ENCODE data around the gene ATF6. TPM values are rescaled to one million over a fixed set of nuclear protein-coding genes. Genes with fewer than 3 reads are reported as not detected.

Gene ATF6
- total RNA-seq, 2 donors from 2014 or later: 17.5 to 24.9 TPM

- H3K4me1 Mint-ChIP-seq: no peaks in the 10 kb centered on the region
- no peak for ATAC-seq (replicated peaks)
These were observed 221.8 kb downstream of the ATF6 start for GRCh38 chr1:161987872-161988271.

GRCh38 chr1:161988413-161988812, 222.3 kb downstream of the ATF6 start:
- no peak overlapping the region for H3K4me3 Mint-ChIP-seq
- H3K27ac Mint-ChIP-seq: no peak overlapping the region
- no peaks in the 10 kb centered on the region for H3K36me3 Mint-ChIP-seq (ENCODE audit: low read depth)
- no peaks in the 10 kb centered on the region for H3K4me1 Mint-ChIP-seq
- H3K9me3 Mint-ChIP-seq: peaks cover 5% of the 10 kb centered on the region
- ATAC-seq (replicated peaks): no peak
- peaks cover 10% of the 10 kb centered on the region for H3K27me3 Mint-ChIP-seq

More at GRCh38 chr1:161987872-161988271, 221.8 kb downstream of the ATF6 start:
- H3K36me3 Mint-ChIP-seq (ENCODE audit: low read depth): no peaks in the 10 kb centered on the region
- H3K9me3 Mint-ChIP-seq: peaks cover 5% of the 10 kb centered on the region
- H3K27me3 Mint-ChIP-seq: peaks cover 10% of the 10 kb centered on the region
- H3K27ac Mint-ChIP-seq: no peak overlapping the region
- H3K4me3 Mint-ChIP-seq: no peak overlapping the region

- no peak overlapping the region for H3K4me3 Mint-ChIP-seq
- no peaks in the 10 kb centered on the region for H3K4me1 Mint-ChIP-seq
- H3K27me3 Mint-ChIP-seq: peaks cover 10% of the 10 kb centered on the region
- ATAC-seq (replicated peaks): no peak
- H3K27ac Mint-ChIP-seq: no peak overlapping the region
- H3K9me3 Mint-ChIP-seq: peaks cover 5% of the 10 kb centered on the region
- H3K36me3 Mint-ChIP-seq (ENCODE audit: low read depth): no peaks in the 10 kb centered on the region
These were observed 223.0 kb downstream of the ATF6 start for GRCh38 chr1:161989108-161989507.

- Mint-ChIP-seq H3K4me1 (no peaks in the 10 kb centered on the region), H3K9me3 (peaks cover 5% of the 10 kb centered on the region), H3K27ac (no peak overlapping the region), H3K36me3 (ENCODE audit: low read depth) (no peaks in the 10 kb centered on the region), H3K4me3 (no peak overlapping the region), H3K27me3 (peaks cover 10% of the 10 kb centered on the region)
- no peak for ATAC-seq (replicated peaks)
These were observed 223.7 kb downstream of the ATF6 start for GRCh38 chr1:161989786-161990185.

- Mint-ChIP-seq H3K4me3 (no peak overlapping the region), H3K27ac (no peak overlapping the region), H3K36me3 (ENCODE audit: low read depth) (no peaks in the 10 kb centered on the region), H3K4me1 (no peaks in the 10 kb centered on the region), H3K9me3 (no peaks in the 10 kb centered on the region), H3K27me3 (peaks cover 6% of the 10 kb centered on the region)
- no peak for ATAC-seq (replicated peaks)
These were observed 227.5 kb downstream of the ATF6 start for GRCh38 chr1:161993576-161993975.

GRCh38 chr1:161994175-161994668, 228.1 kb downstream of the ATF6 start:
- no peak overlapping the region for H3K27ac Mint-ChIP-seq
- ATAC-seq (replicated peaks): no peak
- no peaks in the 10 kb centered on the region for H3K9me3 Mint-ChIP-seq

GRCh38 chr1:161997152-161997551, 231.0 kb downstream of the ATF6 start:
- Mint-ChIP-seq H3K27ac (no peak overlapping the region), H3K4me3 (no peak overlapping the region), H3K36me3 (ENCODE audit: low read depth) (no peaks in the 10 kb centered on the region), H3K9me3 (no peaks in the 10 kb centered on the region), H3K4me1 (no peaks in the 10 kb centered on the region), H3K27me3 (no peaks in the 10 kb centered on the region)
- no peak for ATAC-seq (replicated peaks)

More at GRCh38 chr1:161994175-161994668, 228.1 kb downstream of the ATF6 start:
- Mint-ChIP-seq H3K36me3 (ENCODE audit: low read depth) (no peaks in the 10 kb centered on the region), H3K4me3 (no peak overlapping the region), H3K27me3 (peaks cover 2% of the 10 kb centered on the region), H3K4me1 (no peaks in the 10 kb centered on the region)

- no peak overlapping the region for H3K4me3 Mint-ChIP-seq
- ATAC-seq (replicated peaks): no peak
- H3K27ac Mint-ChIP-seq: no peak overlapping the region
These were observed 232.7 kb downstream of the ATF6 start for GRCh38 chr1:161998811-161999210.

GRCh38 chr1:161999301-162000052, 233.4 kb downstream of the ATF6 start:
- no peak for ATAC-seq (replicated peaks)
- no peaks in the 10 kb centered on the region for H3K9me3 Mint-ChIP-seq
- no peak overlapping the region for H3K4me3 Mint-ChIP-seq
- no peaks in the 10 kb centered on the region for H3K4me1 Mint-ChIP-seq
- no peaks in the 10 kb centered on the region for H3K36me3 Mint-ChIP-seq (ENCODE audit: low read depth)
- peaks cover 4% of the 10 kb centered on the region for H3K27me3 Mint-ChIP-seq
- no peak overlapping the region for H3K27ac Mint-ChIP-seq

More at GRCh38 chr1:161998811-161999210, 232.7 kb downstream of the ATF6 start:
- Mint-ChIP-seq H3K4me1 (no peaks in the 10 kb centered on the region), H3K27me3 (peaks cover 4% of the 10 kb centered on the region), H3K9me3 (no peaks in the 10 kb centered on the region), H3K36me3 (ENCODE audit: low read depth) (no peaks in the 10 kb centered on the region)

GRCh38 chr1:162000053-162000420, 233.9 kb downstream of the ATF6 start:
- H3K27ac Mint-ChIP-seq: no peak overlapping the region
- no peak for ATAC-seq (replicated peaks)
- H3K27me3 Mint-ChIP-seq: peaks cover 4% of the 10 kb centered on the region

GRCh38 chr1:162003061-162003829, 237.1 kb downstream of the ATF6 start:
- ATAC-seq (replicated peaks): no peak
- H3K4me3 Mint-ChIP-seq: no peak overlapping the region
- no peaks in the 10 kb centered on the region for H3K36me3 Mint-ChIP-seq (ENCODE audit: low read depth)
- H3K27me3 Mint-ChIP-seq: peaks cover 10% of the 10 kb centered on the region
- no peak overlapping the region for H3K27ac Mint-ChIP-seq
- H3K9me3 Mint-ChIP-seq: no peaks in the 10 kb centered on the region
- H3K4me1 Mint-ChIP-seq: no peaks in the 10 kb centered on the region

More at GRCh38 chr1:162000053-162000420, 233.9 kb downstream of the ATF6 start:
- Mint-ChIP-seq H3K4me1 (no peaks in the 10 kb centered on the region), H3K4me3 (no peak overlapping the region), H3K36me3 (ENCODE audit: low read depth) (no peaks in the 10 kb centered on the region), H3K9me3 (no peaks in the 10 kb centered on the region)

- Mint-ChIP-seq H3K27me3 (peaks cover 10% of the 10 kb centered on the region), H3K4me1 (no peaks in the 10 kb centered on the region), H3K36me3 (ENCODE audit: low read depth) (no peaks in the 10 kb centered on the region), H3K27ac (no peak overlapping the region), H3K9me3 (no peaks in the 10 kb centered on the region), H3K4me3 (no peak overlapping the region)
- no peak for ATAC-seq (replicated peaks)
These were observed 237.7 kb downstream of the ATF6 start for GRCh38 chr1:162003830-162004215.

GRCh38 chr1:162004441-162004950, 238.4 kb downstream of the ATF6 start:
- Mint-ChIP-seq H3K4me3 (no peak overlapping the region), H3K27ac (no peak overlapping the region), H3K36me3 (ENCODE audit: low read depth) (no peaks in the 10 kb centered on the region), H3K4me1 (no peaks in the 10 kb centered on the region), H3K9me3 (no peaks in the 10 kb centered on the region), H3K27me3 (peaks cover 10% of the 10 kb centered on the region)
- no peak for ATAC-seq (replicated peaks)

- Mint-ChIP-seq H3K4me1 (no peaks in the 10 kb centered on the region), H3K9me3 (no peaks in the 10 kb centered on the region), H3K4me3 (no peak overlapping the region), H3K27ac (no peak overlapping the region), H3K36me3 (ENCODE audit: low read depth) (no peaks in the 10 kb centered on the region), H3K27me3 (peaks cover 10% of the 10 kb centered on the region)
- ATAC-seq (replicated peaks): no peak
These were observed 240.0 kb downstream of the ATF6 start for GRCh38 chr1:162006081-162006480.

- Mint-ChIP-seq H3K9me3 (no peaks in the 10 kb centered on the region), H3K4me3 (no peak overlapping the region), H3K27ac (no peak overlapping the region), H3K36me3 (ENCODE audit: low read depth) (no peaks in the 10 kb centered on the region), H3K4me1 (no peaks in the 10 kb centered on the region), H3K27me3 (peaks cover 10% of the 10 kb centered on the region)
- ATAC-seq (replicated peaks): no peak
These were observed 241.3 kb downstream of the ATF6 start for GRCh38 chr1:162007466-162007865.

All from activated T-helper 17 cell treated with anti-CD3 and anti-CD28 coated beads, Interleukin-2, amount 50 U/mL, for 72 hours (primary cell).